T-helper 2 cell treated with Interferon-gamma antibody and Interleukin-4, amounts not matched to agents 5 μg/mL and 100 μg/mL, for 36 hours (primary cell): ENCODE measurements around the gene MYBPH.

Experiments
- DNase-seq: peaks from one replicate; pipeline ENCODE4 v3.0.0; 2021; ENCODE audit warnings: low spot score
- H3K27ac Mint-ChIP-seq: one replicate; pipeline ENCODE4 v1.8.0; 2021; ENCODE audit warnings: mild to moderate bottlenecking, mixed read lengths
- H3K27me3 Mint-ChIP-seq: one replicate; pipeline ENCODE4 v1.8.0; 2021; ENCODE audit warnings: low read depth, mixed read lengths
- H3K36me3 Mint-ChIP-seq: one replicate; pipeline ENCODE4 v1.8.0; 2021; ENCODE audit warnings: low read depth, mixed read lengths
- H3K4me1 Mint-ChIP-seq: one replicate; pipeline ENCODE4 v1.8.0; 2021; ENCODE audit warnings: low read depth, mixed read lengths
- H3K4me3 Mint-ChIP-seq: one replicate; pipeline ENCODE4 v1.8.0; 2022; ENCODE audit warnings: mild to moderate bottlenecking, moderate library complexity, mixed read lengths
- H3K9me3 Mint-ChIP-seq: one replicate; pipeline ENCODE4 v1.8.0; 2021; ENCODE audit warnings: mixed read lengths

The MYBPH gene

DNA sequence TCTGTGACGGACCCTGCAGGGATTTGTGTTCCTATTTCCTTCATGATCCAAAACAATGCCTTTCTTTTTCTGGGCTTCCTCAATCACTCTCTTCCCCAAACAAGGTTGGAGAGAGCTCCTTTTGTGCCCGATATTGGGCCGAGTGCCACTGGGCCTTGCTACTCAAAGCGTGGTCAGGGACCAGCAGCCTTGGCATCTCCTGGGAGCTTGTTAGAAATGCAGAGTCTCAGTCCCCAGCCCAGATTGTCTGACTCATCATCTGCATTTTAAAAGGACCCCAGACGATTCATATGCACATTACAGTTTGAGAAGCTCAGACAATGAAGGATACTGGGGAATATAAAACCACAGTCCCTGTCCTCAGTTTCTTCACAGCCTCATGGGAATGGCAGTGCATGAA is 28.2 kb downstream of the MYBPH start:
- Mint-ChIP-seq H3K4me1 (no peaks in the 10 kb centered on the region), H3K27me3 (peaks cover 3% of the 10 kb centered on the region), H3K9me3 (no peaks in the 10 kb centered on the region), H3K27ac (no peak overlapping the region), H3K4me3 (no peak overlapping the region), H3K36me3 (no peaks in the 10 kb centered on the region)
- DNase-seq = no peak

DNA sequence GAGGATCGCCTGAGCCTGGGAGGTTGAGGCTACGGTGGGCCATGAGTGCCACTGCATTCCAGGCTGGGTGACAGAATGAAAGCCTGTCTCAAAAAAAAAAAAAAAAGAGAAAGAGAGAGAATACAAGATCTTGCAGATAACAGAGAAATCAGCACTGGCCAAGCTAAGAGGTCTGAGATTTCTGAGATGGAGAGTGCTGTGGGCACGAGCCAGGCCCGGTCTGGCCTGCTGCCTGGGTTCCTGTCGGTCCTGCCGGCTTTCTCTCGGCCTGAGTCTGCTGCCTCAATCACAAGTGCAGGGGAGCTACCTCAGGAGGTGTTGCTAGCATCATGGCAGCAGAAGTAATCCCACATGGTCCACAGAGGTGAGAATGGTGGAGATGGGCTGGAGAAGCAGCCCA is 29.1 kb downstream of the MYBPH start:
- Mint-ChIP-seq H3K4me3 (no peak overlapping the region), H3K9me3 (no peaks in the 10 kb centered on the region), H3K27me3 (peaks cover 3% of the 10 kb centered on the region), H3K36me3 (no peaks in the 10 kb centered on the region), H3K27ac (no peak overlapping the region), H3K4me1 (no peaks in the 10 kb centered on the region)
- no peak for DNase-seq

DNA sequence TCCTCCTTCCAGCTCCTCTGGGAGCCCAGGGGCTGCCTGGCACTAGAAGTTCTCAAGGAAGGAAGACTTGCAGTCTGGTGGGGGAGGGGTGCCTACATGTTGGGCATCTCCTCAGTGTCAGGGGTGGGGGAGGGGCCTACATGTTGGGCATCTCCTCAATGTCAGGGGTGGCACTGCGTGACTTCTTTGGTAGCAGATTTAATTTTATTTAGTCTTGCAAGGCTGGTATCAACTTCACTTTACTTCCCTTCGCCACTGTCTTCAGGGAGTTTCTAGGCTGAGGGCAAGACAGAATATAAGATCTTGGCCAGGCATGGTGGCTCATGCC is 29.6 kb downstream of the MYBPH start:
- Mint-ChIP-seq H3K4me1 (no peaks in the 10 kb centered on the region), H3K9me3 (no peaks in the 10 kb centered on the region), H3K27me3 (peaks cover 3% of the 10 kb centered on the region), H3K27ac (no peak overlapping the region), H3K4me3 (no peak overlapping the region), H3K36me3 (no peaks in the 10 kb centered on the region)
- DNase-seq = no peak

DNA sequence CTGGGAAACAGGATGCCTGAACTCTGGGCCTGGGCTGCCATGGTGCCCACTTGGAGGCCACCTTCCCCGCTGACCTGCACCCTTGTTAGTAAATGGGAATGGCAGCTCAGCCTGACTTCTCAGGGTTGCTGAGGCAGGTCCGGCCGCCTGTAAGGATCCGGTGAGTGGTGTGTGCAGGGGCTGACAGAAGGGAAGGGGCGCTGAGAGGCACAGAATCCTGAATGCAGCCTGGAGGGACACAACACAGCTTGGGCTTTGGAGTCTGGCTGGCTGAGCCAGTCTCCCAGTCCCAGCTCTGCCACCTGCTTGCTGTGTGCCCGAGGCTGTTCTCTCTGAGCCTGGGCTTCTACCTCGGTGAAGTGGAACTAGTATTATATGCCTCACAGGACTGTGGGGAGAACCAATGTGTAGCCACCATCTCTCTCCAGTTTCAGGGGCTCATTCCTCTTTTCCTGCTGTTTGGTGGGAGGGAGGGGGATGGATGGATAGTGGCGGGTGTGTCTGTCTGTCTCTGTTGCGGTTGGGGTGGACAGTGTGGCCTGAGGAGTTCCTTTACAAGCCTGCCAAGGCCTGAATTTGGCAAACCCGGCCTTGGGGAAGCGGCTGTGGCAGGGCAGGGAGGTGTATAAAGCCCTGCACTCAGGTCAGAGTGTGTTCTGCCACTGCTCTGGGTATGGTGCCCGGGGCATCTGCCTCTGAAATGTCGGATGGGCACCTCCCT is 30.1 kb downstream of the MYBPH start:
- H3K4me1 Mint-ChIP-seq = no peaks in the 10 kb centered on the region
- no peaks in the 10 kb centered on the region for H3K9me3 Mint-ChIP-seq
- DNase-seq = no peak
- no peaks in the 10 kb centered on the region for H3K36me3 Mint-ChIP-seq
- H3K27ac Mint-ChIP-seq = no peak overlapping the region
- H3K4me3 Mint-ChIP-seq = no peak overlapping the region
- peaks cover 3% of the 10 kb centered on the region for H3K27me3 Mint-ChIP-seq

DNA sequence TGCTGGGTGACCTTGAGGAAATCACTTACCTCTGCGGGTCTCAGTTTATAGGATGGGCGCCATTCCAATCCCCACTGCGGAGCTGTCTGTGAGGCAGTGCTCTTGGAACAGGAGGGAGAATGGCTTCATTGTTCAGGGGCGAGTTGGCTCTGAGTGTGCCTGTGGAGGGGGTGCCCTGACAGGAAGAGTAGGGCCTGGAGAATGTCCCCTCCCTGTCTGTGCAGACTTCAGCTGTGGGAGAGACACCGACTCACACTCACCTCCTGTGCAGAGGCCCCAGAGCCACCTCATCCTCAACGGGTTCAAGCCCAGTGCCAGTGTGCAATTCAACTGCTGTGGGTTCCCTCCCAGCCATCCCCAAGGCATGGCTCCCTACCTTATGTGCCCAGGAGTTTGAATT is 31.0 kb downstream of the MYBPH start:
- H3K4me1 Mint-ChIP-seq = no peaks in the 10 kb centered on the region
- H3K27me3 Mint-ChIP-seq = no peaks in the 10 kb centered on the region

DNA sequence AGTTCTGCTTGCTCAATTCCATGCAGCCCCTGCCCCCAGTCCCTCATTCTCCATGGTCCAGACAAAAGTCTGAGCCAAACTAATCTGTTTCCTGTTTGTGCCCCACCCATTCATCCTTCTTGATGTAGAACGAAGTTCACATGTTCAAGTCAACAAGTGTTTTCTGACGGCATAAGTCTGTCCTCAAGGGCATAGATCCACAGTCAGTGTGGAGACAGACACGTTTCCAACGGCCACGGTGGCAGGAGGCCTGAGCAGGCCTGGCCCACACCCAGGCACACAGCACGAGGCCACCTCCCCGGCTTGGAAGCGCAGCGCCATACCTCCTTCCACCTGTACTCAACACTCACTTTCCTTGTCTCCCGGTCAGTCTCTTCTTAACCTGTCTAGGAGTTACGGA is 32.0 kb downstream of the MYBPH start:
- H3K36me3 Mint-ChIP-seq = no peaks in the 10 kb centered on the region
- H3K27ac Mint-ChIP-seq = no peak overlapping the region
- H3K9me3 Mint-ChIP-seq = no peaks in the 10 kb centered on the region
- no peaks in the 10 kb centered on the region for H3K27me3 Mint-ChIP-seq
- DNase-seq = no peak
- no peak overlapping the region for H3K4me3 Mint-ChIP-seq
- no peaks in the 10 kb centered on the region for H3K4me1 Mint-ChIP-seq

More for the DNA sequence above, 31.0 kb downstream of the MYBPH start:
- Mint-ChIP-seq H3K4me3 (no peak overlapping the region), H3K36me3 (no peaks in the 10 kb centered on the region), H3K27ac (no peak overlapping the region), H3K9me3 (no peaks in the 10 kb centered on the region)
- DNase-seq = no peak

DNA sequence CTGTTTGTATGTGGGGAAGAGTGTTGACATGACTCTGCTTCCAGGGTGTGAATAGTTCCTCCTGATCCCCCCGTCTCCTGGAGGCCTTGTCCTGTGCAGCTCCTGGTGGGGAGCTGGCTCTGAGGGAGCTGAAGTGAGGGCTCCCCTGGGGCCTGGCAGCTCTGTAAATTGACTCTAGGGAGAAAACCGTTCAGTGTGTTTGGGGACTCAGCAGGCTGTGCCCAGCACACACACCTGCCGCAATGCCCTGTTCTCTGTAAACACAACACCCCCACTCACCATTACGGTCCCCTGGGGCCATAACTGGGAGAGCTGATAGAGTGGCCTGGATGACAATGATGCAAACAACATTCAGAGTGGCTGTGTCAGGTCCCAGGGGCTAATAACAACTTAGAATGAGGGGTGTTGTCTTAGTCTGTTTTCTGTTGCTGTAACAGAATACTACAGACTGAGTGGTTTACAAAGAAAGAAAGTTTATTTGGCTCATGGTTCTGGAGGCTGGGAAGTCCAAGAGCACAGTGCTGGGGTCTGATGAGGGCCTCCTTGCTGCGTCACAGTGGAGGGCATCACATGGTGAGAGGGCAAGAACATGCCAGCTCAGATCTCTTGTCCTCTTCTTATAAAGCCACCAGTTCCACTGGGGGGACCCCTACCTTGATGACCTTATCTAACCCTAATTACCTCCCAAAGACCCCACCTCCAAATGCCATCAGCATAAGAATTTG is 32.8 kb downstream of the MYBPH start:
- Mint-ChIP-seq H3K36me3 (no peaks in the 10 kb centered on the region), H3K4me3 (no peak overlapping the region), H3K9me3 (no peaks in the 10 kb centered on the region), H3K27me3 (no peaks in the 10 kb centered on the region), H3K27ac (no peak overlapping the region), H3K4me1 (no peaks in the 10 kb centered on the region)
- DNase-seq = no peak

DNA sequence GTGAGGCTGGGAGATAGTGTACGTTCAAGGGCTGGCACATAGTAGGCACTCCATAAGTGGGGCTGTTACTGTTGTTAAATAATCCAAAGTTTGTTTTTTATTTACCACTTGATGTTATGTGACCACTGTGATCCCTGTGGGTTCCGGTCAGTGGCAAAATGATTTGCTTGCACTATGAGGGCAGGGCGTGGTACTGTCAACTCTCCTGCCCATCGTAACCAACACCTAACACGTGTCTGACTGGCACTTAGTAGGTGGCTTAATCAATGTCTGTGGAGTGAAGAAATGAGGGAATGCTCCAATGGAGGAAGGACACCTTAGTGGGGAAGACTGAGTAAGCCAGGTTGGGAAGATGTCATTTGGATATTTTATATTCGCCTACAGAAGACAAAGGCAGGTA is 33.5 kb downstream of the MYBPH start:
- H3K4me3 Mint-ChIP-seq = no peak overlapping the region
- H3K9me3 Mint-ChIP-seq = no peaks in the 10 kb centered on the region
- DNase-seq = no peak
- no peaks in the 10 kb centered on the region for H3K4me1 Mint-ChIP-seq
- no peak overlapping the region for H3K27ac Mint-ChIP-seq
- peaks cover 3% of the 10 kb centered on the region for H3K27me3 Mint-ChIP-seq
- no peaks in the 10 kb centered on the region for H3K36me3 Mint-ChIP-seq

DNA sequence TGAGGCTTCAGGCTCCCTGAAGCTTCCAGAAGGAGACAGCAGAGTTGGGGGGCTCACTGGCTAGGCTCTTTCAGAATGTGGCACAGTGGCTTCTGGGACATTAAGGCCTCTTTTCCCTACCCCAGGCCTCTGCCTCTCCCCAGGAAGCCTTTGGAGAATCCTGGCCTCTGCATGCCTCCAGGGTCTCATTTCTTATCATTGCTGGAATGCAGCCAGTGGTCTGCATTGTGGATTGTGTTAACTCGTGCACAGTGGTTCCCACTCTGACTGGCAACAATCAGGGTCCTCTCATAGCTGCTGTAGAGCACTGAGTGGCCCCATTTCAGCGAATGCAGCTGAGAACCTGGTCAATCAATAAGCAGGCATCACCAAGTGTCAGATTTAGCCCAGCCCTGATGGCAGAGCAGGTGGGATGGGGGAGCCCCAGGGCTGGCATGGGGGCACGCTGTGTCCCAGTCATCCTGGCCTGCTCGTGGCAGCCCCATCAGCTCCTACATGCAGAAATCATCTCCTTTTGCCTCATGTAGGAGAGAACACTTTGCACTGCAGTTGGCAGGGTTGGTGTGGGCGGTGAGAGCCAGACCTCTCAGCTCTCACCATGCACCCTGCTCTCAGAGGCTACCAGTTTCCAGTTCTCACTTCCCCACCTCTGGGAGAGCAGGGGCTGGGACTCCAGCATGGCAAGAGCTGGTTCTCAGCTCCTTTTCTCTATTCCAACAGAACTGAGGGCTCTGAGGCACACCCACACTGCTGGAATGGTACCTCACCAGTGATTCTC is 34.7 kb downstream of the MYBPH start:
- Mint-ChIP-seq H3K27me3 (peaks cover 9% of the 10 kb centered on the region), H3K36me3 (no peaks in the 10 kb centered on the region), H3K4me1 (peaks cover 2% of the 10 kb centered on the region)

DNA sequence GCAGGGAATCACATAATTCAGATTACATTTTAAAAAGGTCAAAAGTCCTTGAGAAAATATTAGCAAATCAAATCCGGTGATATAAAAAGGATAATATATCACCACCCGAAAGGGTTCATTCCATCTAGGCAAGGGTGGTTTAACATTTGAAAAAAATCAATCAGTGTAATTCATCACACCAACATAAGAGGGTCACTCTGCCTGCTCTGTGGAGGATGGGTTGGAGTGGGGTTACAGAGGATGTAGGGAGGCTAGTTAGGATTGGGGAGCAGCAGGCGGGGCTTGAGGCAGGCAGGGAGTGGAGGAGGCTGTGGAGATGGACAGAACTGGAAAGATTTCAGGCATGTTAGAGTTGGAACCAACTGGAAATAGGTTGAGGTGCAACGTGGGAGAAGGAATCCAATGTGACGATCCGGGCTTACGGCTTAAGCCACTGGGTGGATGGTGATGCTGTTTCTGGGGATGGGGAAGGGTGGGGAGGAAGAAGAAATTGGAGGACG is 35.6 kb downstream of the MYBPH start:
- peaks cover 9% of the 10 kb centered on the region for H3K27me3 Mint-ChIP-seq
- H3K4me1 Mint-ChIP-seq = peaks cover 4% of the 10 kb centered on the region
- H3K4me3 Mint-ChIP-seq = no peak overlapping the region
- H3K36me3 Mint-ChIP-seq = no peaks in the 10 kb centered on the region
- no peaks in the 10 kb centered on the region for H3K9me3 Mint-ChIP-seq
- DNase-seq = no peak
- no peak overlapping the region for H3K27ac Mint-ChIP-seq

More for the DNA sequence above, 34.7 kb downstream of the MYBPH start:
- H3K27ac Mint-ChIP-seq = no peak overlapping the region
- H3K9me3 Mint-ChIP-seq = no peaks in the 10 kb centered on the region
- no peak overlapping the region for H3K4me3 Mint-ChIP-seq
- no peak for DNase-seq

DNA sequence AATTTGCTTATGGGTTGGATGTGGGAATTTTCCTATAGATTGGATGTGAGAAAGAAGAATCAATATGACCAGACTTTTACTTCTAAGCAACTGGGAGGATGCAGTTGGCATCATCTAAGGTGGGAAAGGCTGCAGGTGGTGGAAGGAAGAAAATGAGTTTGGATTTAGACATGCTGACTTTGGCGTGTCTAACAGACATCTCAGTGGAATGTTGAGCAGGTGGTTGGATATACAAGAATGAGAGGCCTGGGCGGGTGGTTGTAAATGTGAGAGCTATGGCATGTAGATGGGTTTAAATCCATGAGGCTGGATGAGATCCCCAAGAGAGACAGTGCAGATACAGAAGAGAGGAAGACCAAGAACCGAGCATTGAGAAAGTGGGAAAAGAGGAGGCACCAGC is 37.6 kb downstream of the MYBPH start:
- Mint-ChIP-seq H3K36me3 (no peaks in the 10 kb centered on the region), H3K27me3 (peaks cover 9% of the 10 kb centered on the region), H3K27ac (no peak overlapping the region), H3K4me1 (peaks cover 4% of the 10 kb centered on the region), H3K4me3 (no peak overlapping the region), H3K9me3 (no peaks in the 10 kb centered on the region)
- no peak for DNase-seq

DNA sequence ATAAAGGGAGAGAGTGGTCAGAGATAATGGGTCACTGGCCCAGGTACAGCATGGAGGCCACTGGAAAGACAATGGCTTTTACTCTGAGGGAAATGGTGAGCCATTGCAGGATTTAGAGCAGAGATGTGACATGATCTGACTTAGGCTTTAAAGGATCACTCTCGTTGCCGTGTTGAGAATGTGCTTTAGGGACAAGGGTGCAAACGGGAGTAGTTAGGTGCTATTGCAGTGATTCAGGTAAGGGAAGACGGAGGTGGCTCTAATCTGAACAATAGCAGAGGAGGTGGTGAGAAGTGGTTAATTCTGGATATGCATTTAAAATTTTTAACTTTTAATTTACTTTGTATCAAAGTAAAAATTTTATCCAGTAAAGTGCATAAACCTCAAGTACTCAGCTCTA is 38.3 kb downstream of the MYBPH start:
- no peak overlapping the region for H3K27ac Mint-ChIP-seq
- H3K27me3 Mint-ChIP-seq = peaks cover 9% of the 10 kb centered on the region
- no peaks in the 10 kb centered on the region for H3K9me3 Mint-ChIP-seq
- peaks cover 4% of the 10 kb centered on the region for H3K4me1 Mint-ChIP-seq
- no peak overlapping the region for H3K4me3 Mint-ChIP-seq
- H3K36me3 Mint-ChIP-seq = no peaks in the 10 kb centered on the region
- no peak for DNase-seq

DNA sequence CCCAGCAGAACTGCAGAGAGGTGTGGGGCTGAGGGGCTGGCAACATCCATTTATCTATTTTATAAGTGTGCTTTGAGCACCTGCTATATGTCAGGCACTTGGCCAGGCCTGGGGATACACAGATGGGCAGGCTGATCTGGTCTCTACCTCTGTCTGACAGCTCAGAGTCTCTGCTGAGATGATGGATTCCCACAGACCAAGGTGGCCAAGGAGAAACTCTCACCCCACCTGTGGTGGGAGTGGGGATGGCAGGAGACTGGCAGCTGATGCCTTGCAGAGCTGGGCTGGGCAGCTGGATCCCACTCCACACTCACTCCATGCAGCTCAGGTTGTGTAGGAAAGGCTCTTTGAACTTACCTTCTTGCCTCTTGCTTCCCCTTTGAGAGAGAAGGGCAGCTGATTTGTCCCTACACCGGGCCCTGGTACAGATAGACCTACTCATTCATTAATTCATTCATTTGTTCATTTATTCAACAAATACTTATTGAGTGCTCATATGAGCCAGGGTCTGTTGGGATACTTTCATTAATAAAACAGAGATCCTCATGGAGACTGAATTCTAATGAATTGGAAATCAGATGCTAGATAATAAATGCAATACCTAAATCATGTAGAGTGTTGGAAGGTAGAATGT is 39.1 kb downstream of the MYBPH start:
- peaks cover 9% of the 10 kb centered on the region for H3K27me3 Mint-ChIP-seq
- DNase-seq = no peak
- H3K27ac Mint-ChIP-seq = no peak overlapping the region
- H3K4me1 Mint-ChIP-seq = peaks cover 4% of the 10 kb centered on the region
- no peak overlapping the region for H3K4me3 Mint-ChIP-seq
- no peaks in the 10 kb centered on the region for H3K9me3 Mint-ChIP-seq
- no peaks in the 10 kb centered on the region for H3K36me3 Mint-ChIP-seq
